ENCODE measurements around the gene CCL27.

CCL27 gene

GRCh38 chr9:34675048-34675714, 12.7 kb upstream of the CCL27 start:
- peak overlapping the region; percentile 56 for H3K9ac ChIP-seq (ENCODE audit: low read length)
- DNase-seq (ENCODE audit: low read depth), result peak; percentile 68
- H3K36me3 ChIP-seq (ENCODE audit: control insufficient read depth, insufficient read depth, low read length, severe bottlenecking), result no peaks in the 10 kb centered on the region
- no peaks in the 10 kb centered on the region for H3K27me3 ChIP-seq (replicated peaks; ENCODE audit: control insufficient read depth, insufficient read depth, low read length)
- H3K4me1 ChIP-seq (ENCODE audit: control insufficient read depth, insufficient read depth, low read length), result peaks cover 17% of the 10 kb centered on the region
- H3K9me3 ChIP-seq (ENCODE audit: control insufficient read depth, low read length), result no peaks in the 10 kb centered on the region
- H3K4me3 ChIP-seq (ENCODE audit: low read length), result no peak overlapping the region

DNA sequence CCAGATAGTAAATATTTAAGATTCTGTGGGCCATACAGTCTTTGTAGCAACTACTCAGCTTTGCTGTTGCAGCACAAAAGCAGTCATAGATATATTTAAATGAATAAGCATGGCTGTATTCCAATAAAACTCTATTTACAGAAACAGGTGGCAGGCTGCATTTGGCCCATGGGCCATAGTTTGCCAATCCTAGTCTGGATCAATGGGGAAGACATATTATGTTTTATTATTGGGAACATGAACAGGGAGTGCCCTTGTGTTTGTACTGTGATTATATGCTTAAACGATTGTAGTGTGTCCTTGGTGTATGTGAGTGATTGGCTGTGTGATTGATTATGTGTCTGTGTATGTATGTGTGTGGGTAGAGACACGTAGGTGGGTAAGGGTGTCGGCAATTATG, 12.0 kb upstream of the CCL27 start:
- H3K36me3 ChIP-seq (ENCODE audit: control insufficient read depth, insufficient read depth, low read length, severe bottlenecking), result no peaks in the 10 kb centered on the region
- no peaks in the 10 kb centered on the region for H3K9me3 ChIP-seq (ENCODE audit: control insufficient read depth, low read length)
- peaks cover 17% of the 10 kb centered on the region for H3K4me1 ChIP-seq (ENCODE audit: control insufficient read depth, insufficient read depth, low read length)
- H3K9ac ChIP-seq (ENCODE audit: low read length), result no peak overlapping the region
- DNase-seq (ENCODE audit: low read depth), result no peak
- no peak overlapping the region for H3K4me3 ChIP-seq (ENCODE audit: low read length)
- no peaks in the 10 kb centered on the region for H3K27me3 ChIP-seq (replicated peaks; ENCODE audit: control insufficient read depth, insufficient read depth, low read length)

DNA sequence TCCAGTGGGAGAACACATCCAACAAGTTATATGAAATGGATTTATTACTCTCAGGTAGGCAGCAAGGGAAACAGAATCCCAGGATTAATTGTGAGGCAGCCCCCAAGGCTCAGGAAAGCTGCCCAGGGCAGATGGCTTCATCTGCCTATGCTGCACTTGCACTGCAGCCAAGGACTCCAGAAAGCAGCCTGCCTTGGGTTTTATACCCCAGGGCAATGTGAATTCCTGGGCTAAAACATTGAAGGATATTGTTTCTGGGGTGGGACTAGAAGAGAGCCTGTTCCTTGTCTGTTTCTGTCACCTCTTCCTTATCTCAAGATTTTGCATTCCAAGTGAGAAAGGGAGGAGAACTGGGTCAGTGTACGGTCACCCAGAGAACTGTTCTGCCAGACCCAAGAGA, 8.8 kb upstream of the CCL27 start:
- Histone ChIP-seq H3K4me3 (ENCODE audit: low read length) (no peak overlapping the region), H3K9ac (ENCODE audit: low read length) (no peak overlapping the region), H3K27me3 (replicated peaks; ENCODE audit: control insufficient read depth, insufficient read depth, low read length) (no peaks in the 10 kb centered on the region), H3K9me3 (ENCODE audit: control insufficient read depth, low read length) (no peaks in the 10 kb centered on the region), H3K4me1 (ENCODE audit: control insufficient read depth, insufficient read depth, low read length) (peaks cover 27% of the 10 kb centered on the region), H3K36me3 (ENCODE audit: control insufficient read depth, insufficient read depth, low read length, severe bottlenecking) (no peaks in the 10 kb centered on the region)
- no peak for DNase-seq (ENCODE audit: low read depth)

DNA sequence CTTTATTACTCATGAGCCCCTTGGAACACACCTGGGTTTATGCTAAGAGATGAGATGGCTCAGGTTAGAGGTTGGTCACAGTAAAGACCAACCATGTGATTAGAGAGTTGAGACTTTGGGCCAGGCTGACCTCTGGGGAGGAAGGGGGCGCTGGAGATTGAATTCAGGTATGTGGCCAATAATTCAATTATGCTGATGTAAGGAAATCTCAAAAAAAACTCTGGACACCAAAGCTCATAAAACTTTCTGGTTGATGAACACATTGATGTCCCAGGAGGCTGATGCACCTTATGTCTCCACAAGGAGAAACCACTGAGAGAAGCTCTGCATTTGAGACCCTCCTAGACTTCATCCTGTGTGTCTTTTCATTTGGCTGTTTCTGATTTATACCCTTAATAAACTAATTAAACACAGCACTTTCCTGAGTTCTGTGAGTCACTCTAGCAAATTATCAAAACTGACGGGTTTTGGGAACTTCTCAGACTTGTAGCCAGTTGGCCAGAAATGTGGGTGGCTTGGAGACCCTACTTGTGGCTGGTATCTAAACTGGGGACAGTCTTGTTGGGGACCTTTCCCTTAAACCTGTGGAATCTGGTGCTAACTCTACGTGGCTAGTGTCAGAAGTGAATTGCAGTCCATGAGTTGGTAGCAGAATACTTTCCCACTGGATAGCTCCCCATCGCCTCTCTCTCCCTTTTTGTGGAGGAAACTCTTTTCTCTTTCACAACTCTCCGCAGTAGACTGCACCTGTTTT, 7.5 kb upstream of the CCL27 start:
- Histone ChIP-seq H3K27me3 (replicated peaks; ENCODE audit: control insufficient read depth, insufficient read depth, low read length) (no peaks in the 10 kb centered on the region), H3K4me3 (ENCODE audit: low read length) (no peak overlapping the region), H3K9me3 (ENCODE audit: control insufficient read depth, low read length) (no peaks in the 10 kb centered on the region), H3K9ac (ENCODE audit: low read length) (no peak overlapping the region), H3K36me3 (ENCODE audit: control insufficient read depth, insufficient read depth, low read length, severe bottlenecking) (no peaks in the 10 kb centered on the region), H3K4me1 (ENCODE audit: control insufficient read depth, insufficient read depth, low read length) (peaks cover 15% of the 10 kb centered on the region)
- DNase-seq (ENCODE audit: low read depth), result no peak

GRCh38 chr9:34665381-34666250, 3.2 kb upstream of the CCL27 start:
- Histone ChIP-seq H3K9ac (ENCODE audit: low read length) (peak overlapping the region; percentile 95), H3K4me3 (ENCODE audit: low read length) (peak overlapping the region; percentile 95), H3K9me3 (ENCODE audit: control insufficient read depth, low read length) (no peaks in the 10 kb centered on the region), H3K4me1 (ENCODE audit: control insufficient read depth, insufficient read depth, low read length) (peaks cover 28% of the 10 kb centered on the region), H3K36me3 (ENCODE audit: control insufficient read depth, insufficient read depth, low read length, severe bottlenecking) (peaks cover 4% of the 10 kb centered on the region), H3K27me3 (replicated peaks; ENCODE audit: control insufficient read depth, insufficient read depth, low read length) (no peaks in the 10 kb centered on the region)
- DNase-seq (ENCODE audit: low read depth), result peak; percentile 99

- Histone ChIP-seq H3K36me3 (ENCODE audit: control insufficient read depth, insufficient read depth, low read length, severe bottlenecking) (peaks cover 9% of the 10 kb centered on the region), H3K4me3 (ENCODE audit: low read length) (peak overlapping the region; percentile 84), H3K9ac (ENCODE audit: low read length) (peak overlapping the region; percentile 94), H3K27me3 (replicated peaks; ENCODE audit: control insufficient read depth, insufficient read depth, low read length) (no peaks in the 10 kb centered on the region), H3K9me3 (ENCODE audit: control insufficient read depth, low read length) (no peaks in the 10 kb centered on the region), H3K4me1 (ENCODE audit: control insufficient read depth, insufficient read depth, low read length) (peaks cover 28% of the 10 kb centered on the region)
- no peak for DNase-seq (ENCODE audit: low read depth)
These were observed 2.6 kb upstream of the CCL27 start for GRCh38 chr9:34665067-34665380.

DNA sequence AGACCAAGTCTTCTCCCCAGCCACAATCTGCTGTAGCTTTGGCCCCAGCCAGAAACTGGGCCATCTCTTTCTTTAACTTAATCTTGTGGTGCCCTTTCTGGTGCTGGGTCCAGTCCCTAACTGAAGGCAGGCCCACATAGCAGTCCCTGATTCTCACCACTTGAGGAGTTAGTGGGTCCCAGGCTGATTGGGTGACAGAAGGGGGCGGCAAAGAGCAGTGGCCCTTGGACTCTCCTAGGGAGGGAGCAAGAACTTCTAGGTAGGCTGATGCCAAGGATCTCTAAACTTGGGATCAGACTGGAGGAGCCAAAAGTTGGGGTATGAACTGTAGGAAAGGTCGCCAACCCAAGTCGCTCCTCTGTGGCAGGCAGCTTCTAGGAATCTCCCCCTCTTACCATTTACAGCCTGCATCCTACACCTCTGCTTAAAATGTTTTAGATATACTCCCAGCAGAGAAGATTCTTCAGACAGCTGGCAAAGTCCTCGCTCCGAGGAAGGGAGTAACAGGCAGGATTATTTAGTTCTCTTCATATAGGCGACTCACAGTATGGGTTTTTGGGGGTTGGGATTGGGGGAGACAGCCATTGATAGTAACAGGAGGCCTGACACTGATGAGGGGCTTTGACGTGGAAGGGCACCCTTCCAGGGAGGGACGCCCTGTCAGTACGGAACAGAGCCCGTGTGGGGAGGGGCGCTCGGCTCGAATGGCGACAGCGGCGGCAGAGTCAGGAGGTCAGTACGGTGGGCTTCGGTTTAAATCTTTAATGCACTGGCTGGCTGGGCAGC, 2.0 kb upstream of the CCL27 start:
- peak overlapping the region; percentile 94 for H3K9ac ChIP-seq (ENCODE audit: low read length)
- H3K4me3 ChIP-seq (ENCODE audit: low read length), result peak overlapping the region; percentile 84
- no peaks in the 10 kb centered on the region for H3K27me3 ChIP-seq (replicated peaks; ENCODE audit: control insufficient read depth, insufficient read depth, low read length)
- no peaks in the 10 kb centered on the region for H3K9me3 ChIP-seq (ENCODE audit: control insufficient read depth, low read length)
- DNase-seq (ENCODE audit: low read depth), result peak; percentile 86
- peaks cover 14% of the 10 kb centered on the region for H3K36me3 ChIP-seq (ENCODE audit: control insufficient read depth, insufficient read depth, low read length, severe bottlenecking)
- peaks cover 28% of the 10 kb centered on the region for H3K4me1 ChIP-seq (ENCODE audit: control insufficient read depth, insufficient read depth, low read length)

DNA sequence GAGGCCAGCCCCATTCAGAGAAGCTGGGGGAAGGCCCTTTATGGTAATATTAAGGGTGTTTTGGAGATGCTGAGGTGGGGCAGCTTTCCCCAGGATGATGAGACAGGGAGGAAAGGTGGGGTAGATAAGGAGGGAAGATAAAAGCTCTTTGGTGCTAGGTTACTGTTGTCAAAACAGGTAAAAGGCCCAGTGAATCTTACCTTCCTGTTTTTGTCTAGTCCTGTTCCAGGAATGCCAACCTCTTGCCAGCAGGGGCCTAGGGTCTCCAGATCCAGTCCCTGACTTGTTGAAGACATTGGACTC, 797 bp upstream of the CCL27 start:
- Histone ChIP-seq H3K9ac (ENCODE audit: low read length) (no peak overlapping the region), H3K4me1 (ENCODE audit: control insufficient read depth, insufficient read depth, low read length) (peaks cover 28% of the 10 kb centered on the region), H3K36me3 (ENCODE audit: control insufficient read depth, insufficient read depth, low read length, severe bottlenecking) (peaks cover 14% of the 10 kb centered on the region), H3K9me3 (ENCODE audit: control insufficient read depth, low read length) (no peaks in the 10 kb centered on the region), H3K27me3 (replicated peaks; ENCODE audit: control insufficient read depth, insufficient read depth, low read length) (no peaks in the 10 kb centered on the region), H3K4me3 (ENCODE audit: low read length) (no peak overlapping the region)
- DNase-seq (ENCODE audit: low read depth), result no peak

DNA sequence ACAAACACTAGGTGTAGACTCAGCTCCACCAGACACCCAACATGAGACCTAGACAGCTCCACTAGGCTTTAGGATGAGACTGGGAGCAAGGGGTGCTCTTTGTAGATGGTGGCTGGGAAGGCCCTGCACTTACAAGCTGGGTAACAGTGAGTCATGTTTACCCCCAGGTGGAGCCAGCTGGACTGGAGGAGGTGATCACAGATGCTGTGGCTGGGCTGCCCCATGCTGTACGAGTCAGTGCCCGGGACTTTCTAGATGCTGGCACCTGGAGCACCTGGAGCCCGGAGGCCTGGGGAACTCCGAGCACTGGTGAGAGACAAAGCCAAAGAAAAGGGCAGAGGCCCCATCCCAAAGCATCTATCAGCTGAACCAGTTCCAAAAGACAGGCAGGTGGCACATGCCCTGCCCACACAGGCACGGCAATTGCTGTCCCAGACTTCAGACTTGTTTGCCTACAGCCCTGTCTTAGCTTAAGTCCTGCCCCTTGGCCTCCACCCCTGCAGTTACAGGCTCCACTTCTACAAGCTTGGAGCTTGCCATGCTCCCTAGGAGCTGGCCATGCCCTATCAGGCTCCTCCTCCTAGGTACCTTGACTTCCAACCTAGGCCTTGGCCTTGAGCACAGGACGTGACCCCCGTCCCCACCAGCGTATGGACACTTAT, 2.7 kb downstream of the CCL27 start:
- DNase-seq (ENCODE audit: low read depth), result no peak

GRCh38 chr9:34658461-34658860, 4.0 kb downstream of the CCL27 start:
- no peaks in the 10 kb centered on the region for H3K9me3 ChIP-seq (ENCODE audit: control insufficient read depth, low read length)
- H3K9ac ChIP-seq (ENCODE audit: low read length), result no peak overlapping the region
- peaks cover 20% of the 10 kb centered on the region for H3K4me1 ChIP-seq (ENCODE audit: control insufficient read depth, insufficient read depth, low read length)
- no peak for DNase-seq (ENCODE audit: low read depth)
- H3K4me3 ChIP-seq (ENCODE audit: low read length), result no peak overlapping the region
- no peaks in the 10 kb centered on the region for H3K27me3 ChIP-seq (replicated peaks; ENCODE audit: control insufficient read depth, insufficient read depth, low read length)
- peaks cover 14% of the 10 kb centered on the region for H3K36me3 ChIP-seq (ENCODE audit: control insufficient read depth, insufficient read depth, low read length, severe bottlenecking)

More for the DNA sequence above, 2.7 kb downstream of the CCL27 start:
- Histone ChIP-seq H3K9ac (ENCODE audit: low read length) (no peak overlapping the region), H3K9me3 (ENCODE audit: control insufficient read depth, low read length) (no peaks in the 10 kb centered on the region), H3K4me3 (ENCODE audit: low read length) (no peak overlapping the region), H3K27me3 (replicated peaks; ENCODE audit: control insufficient read depth, insufficient read depth, low read length) (no peaks in the 10 kb centered on the region), H3K4me1 (ENCODE audit: control insufficient read depth, insufficient read depth, low read length) (peaks cover 20% of the 10 kb centered on the region), H3K36me3 (ENCODE audit: control insufficient read depth, insufficient read depth, low read length, severe bottlenecking) (peaks cover 14% of the 10 kb centered on the region)

Data from adipocyte (in vitro differentiated cells).